ENCODE results near the gene SCUBE1.

SCUBE1 gene

GRCh38 chr22:43301866-43302265 lies 41.3 kb downstream of the SCUBE1 start:
- POLR2A ChIA-PET (ENCODE audit: low non-redundant PET): no interaction called here
- DNase-seq (ENCODE audit: low spot score): no peak
- no peak overlapping the region for H3K27ac ChIP-seq
- CTCF ChIA-PET: interaction anchor here (0.7 kb wide), 1 partner anchor 160 kb away, joined by 4 read pairs; no protein-coding TSS in a partner anchor
- TF ChIP-seq, protein P1, sequence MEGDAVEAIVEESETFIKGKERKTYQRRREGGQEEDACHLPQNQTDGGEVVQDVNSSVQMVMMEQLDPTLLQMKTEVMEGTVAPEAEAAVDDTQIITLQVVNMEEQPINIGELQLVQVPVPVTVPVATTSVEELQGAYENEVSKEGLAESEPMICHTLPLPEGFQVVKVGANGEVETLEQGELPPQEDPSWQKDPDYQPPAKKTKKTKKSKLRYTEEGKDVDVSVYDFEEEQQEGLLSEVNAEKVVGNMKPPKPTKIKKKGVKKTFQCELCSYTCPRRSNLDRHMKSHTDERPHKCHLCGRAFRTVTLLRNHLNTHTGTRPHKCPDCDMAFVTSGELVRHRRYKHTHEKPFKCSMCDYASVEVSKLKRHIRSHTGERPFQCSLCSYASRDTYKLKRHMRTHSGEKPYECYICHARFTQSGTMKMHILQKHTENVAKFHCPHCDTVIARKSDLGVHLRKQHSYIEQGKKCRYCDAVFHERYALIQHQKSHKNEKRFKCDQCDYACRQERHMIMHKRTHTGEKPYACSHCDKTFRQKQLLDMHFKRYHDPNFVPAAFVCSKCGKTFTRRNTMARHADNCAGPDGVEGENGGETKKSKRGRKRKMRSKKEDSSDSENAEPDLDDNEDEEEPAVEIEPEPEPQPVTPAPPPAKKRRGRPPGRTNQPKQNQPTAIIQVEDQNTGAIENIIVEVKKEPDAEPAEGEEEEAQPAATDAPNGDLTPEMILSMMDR (conservative IDR thresholded peaks at IDR 0.05; ENCODE audit: low read depth): no peak

DNA sequence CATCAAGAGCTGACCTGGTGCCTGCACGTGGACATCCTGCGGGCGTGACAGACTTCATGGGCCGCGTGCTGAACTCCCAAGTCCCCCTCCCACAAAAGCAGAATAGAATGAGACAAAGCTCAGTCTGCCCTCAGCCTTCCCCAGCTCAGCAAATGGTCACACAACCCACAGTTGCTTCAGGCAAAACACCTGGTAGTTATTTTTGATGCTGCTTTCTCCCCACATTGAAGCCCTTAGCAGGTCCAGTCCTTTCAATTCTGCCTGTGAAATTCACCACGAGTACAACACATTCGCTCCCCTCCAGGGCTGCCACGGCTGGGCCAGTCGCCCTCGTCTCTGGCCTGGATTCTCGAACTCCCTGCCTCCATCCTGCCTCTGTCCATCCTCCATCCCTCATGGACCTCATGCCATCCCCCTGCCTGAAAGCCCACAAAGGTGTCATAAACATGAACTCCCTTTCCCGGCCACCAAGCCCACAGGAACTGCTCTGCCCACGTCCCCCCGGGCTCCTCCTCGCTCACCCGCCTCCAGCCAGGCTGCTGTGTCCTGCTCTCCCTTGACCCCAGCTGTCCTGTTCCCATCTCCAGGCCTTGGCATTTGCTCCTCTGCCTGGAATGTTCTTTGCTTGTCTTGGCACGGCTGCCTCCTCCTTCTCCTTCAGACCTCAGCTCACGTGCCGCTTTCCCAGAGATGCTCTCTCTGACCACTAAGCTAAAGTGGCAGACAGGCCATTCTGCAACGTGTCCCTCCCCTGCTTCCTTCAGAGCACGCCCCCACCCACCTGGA lies 42.1 kb downstream of the SCUBE1 start:
- no peak overlapping the region for H3K27ac ChIP-seq
- DNase-seq (ENCODE audit: low spot score): no peak
- POLR2A ChIA-PET (ENCODE audit: low non-redundant PET): no interaction called here
- CTCF ChIA-PET: no interaction called here
- TF ChIP-seq, protein P1 (conservative IDR thresholded peaks at IDR 0.05; ENCODE audit: low read depth): no peak

DNA sequence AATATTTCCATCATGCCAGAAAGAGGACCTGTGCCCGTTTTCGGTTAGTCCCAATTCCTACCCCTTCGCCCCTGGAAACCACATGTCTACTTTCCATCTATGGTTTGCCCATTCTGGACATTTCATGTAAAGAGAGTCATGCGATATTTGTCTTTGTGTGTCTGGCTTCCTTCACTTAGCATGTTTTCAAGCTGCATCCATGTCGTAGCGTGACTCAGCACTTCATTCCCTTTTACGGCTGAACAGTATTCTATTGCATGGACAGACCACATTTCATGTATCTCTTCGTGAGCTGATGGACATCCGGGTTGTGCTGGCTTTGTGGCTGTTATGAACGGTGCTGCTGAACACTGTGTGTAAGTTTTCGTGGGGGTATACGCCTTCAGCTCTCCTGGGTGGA lies 43.4 kb downstream of the SCUBE1 start:
- no peak for DNase-seq (ENCODE audit: low spot score)
- ChIA-PET CTCF (no interaction called here), POLR2A (ENCODE audit: low non-redundant PET) (no interaction called here)
- TF ChIP-seq, protein P1 (conservative IDR thresholded peaks at IDR 0.05; ENCODE audit: low read depth): no peak
- no peak overlapping the region for H3K27ac ChIP-seq

DNA sequence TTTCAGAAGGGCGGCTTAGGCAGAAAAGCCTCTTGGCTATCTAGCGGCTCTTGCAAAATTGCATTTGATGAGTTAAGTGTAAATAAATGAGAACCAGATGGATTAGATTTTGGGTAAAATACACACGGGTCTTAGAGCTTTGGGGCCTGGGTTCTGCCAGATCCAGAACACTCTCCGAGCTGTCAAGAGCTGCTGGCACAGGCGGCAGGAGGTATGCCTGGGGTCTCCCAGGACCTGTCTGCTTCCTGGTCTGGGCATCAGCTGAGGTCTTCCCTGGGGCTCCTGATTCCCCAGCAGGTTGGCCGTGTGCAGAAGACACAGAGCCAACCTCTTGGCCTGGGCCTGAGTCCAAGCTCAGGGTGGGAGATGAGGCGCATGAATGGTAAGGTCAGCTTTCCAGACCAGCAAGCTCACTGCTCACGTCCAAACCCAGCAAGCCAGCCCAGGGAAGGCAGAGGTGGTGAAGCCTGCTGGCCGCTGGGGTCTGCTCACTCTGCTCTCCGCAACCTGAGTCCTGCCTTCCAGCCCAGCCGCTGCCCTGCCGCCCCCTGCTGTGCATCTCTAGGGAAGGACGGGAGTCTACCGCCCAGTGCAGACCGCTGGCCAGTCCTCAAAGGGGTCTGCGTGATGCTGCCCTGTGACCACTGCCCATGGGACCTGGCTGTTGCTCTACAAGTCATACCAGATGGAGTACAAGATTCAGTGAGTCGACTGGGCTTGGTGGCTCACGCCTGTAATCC lies 44.9 kb downstream of the SCUBE1 start:
- POLR2A ChIA-PET (ENCODE audit: low non-redundant PET): no interaction called here
- TF ChIP-seq, protein P1 (conservative IDR thresholded peaks at IDR 0.05; ENCODE audit: low read depth): no peak
- CTCF ChIA-PET: interaction anchor here (0.6 kb wide), 1 partner anchor 11 kb away, joined by 3 read pairs; no protein-coding TSS in a partner anchor

GRCh38 chr22:43297270-43298061 lies 45.7 kb downstream of the SCUBE1 start:
- CTCF ChIA-PET: no interaction called here
- DNase-seq (ENCODE audit: low spot score): no peak
- TF ChIP-seq, protein P1 (conservative IDR thresholded peaks at IDR 0.05; ENCODE audit: low read depth): no peak
- POLR2A ChIA-PET (ENCODE audit: low non-redundant PET): no interaction called here
- no peak overlapping the region for H3K27ac ChIP-seq

More for the DNA sequence above, 44.9 kb downstream of the SCUBE1 start:
- no peak for DNase-seq (ENCODE audit: low spot score)
- no peak overlapping the region for H3K27ac ChIP-seq

GRCh38 chr22:43296276-43296902 lies 46.8 kb downstream of the SCUBE1 start:
- TF ChIP-seq, protein P1 (conservative IDR thresholded peaks at IDR 0.05; ENCODE audit: low read depth): no peak
- ChIA-PET POLR2A (ENCODE audit: low non-redundant PET) (no interaction called here), CTCF (no interaction called here)
- H3K27ac ChIP-seq: no peak overlapping the region
- no peak for DNase-seq (ENCODE audit: low spot score)
